ENCODE measurements around the gene SYT11.
"Not testable (repeated sequence)": the region's sequence is repeated elsewhere in the genome, so short reads cannot be mapped to it uniquely, and the experiment has no call there.

Gene SYT11

GRCh38 chr1:155859234-155859829, at the start of gene SYT11:
SYT11 (plus strand) TSS chr1:155859567; CDS start chr1:155859762, 195 bp downstream.
- FAIRE-seq: peak; percentile 98

DNA sequence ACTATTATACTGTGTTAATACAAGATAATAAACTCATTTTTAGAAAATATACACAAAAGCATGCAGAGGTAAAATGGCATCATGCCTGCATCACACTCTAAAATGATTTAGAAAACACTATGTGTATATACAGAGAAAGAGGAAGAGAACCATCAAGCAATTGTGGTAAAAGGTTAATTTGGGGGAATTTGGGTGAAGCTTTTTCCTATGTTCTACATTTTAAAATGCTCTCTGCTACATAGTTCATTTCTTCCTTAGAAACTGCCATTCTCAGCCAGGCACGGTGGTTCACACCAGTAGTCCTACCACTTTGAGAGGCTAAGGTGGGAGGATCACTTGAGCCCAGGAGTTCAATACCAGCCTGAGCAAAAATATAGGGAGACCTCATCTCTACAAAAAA, 46.5 kb upstream of the SYT11 start:
- FAIRE-seq: no peak

DNA sequence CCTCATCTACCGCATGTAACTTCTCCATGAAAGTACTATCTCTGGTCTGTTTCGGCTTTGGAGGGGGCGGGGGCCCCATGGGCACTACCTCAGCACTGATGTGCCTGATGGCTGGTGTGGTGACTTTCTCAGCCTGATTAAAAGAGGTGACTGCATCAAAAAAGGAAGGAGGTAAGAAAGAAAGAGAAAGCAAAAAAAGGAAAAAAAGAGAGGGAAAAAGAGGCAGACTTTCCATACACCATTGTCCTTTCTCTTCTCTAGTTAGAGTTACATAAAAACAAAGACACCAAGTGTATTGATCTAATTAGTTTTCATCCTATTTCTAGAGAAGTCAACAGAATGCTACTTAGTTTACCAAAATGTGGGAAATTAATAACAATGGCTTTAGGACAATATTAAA, 45.7 kb upstream of the SYT11 start:
- FAIRE-seq: no peak

DNA sequence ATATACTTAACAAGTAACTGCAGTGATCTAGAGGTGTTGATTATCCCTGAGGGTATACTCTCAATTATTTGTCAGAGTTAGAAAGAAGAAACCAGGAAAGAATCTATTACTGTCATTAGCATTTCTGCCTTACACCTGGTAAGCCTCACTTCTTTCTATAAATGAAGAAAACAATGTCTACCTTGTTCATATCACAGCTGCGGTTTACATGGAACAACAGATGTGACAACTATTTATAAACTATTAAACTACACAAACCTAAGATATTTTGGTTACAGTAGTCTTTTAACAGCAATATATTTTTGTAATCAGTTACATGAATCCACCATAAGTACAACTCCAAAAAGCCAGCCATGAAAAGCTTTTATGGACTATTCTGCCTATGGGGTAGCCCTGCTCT, 43.0 kb upstream of the SYT11 start:
- no peak for FAIRE-seq

DNA sequence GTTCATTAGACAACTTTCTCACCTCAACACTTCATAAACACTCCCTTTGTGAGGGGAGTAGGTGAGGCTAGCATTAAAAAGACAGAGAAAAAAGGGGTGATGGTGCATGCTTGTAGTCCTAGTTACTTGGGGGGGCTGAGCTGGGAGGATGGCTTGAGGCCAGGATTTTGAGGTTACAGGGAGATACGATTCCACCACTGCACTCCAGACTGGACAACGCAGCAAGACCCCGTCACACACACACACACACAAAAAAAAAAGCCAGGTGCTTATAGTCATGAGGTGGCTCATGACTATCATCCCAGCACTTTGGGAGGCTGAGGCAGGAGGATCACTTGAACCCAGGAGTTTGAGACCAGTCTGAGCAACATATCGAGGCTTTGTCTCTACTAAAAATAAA, 31.9 kb upstream of the SYT11 start:
- FAIRE-seq: no peak

DNA sequence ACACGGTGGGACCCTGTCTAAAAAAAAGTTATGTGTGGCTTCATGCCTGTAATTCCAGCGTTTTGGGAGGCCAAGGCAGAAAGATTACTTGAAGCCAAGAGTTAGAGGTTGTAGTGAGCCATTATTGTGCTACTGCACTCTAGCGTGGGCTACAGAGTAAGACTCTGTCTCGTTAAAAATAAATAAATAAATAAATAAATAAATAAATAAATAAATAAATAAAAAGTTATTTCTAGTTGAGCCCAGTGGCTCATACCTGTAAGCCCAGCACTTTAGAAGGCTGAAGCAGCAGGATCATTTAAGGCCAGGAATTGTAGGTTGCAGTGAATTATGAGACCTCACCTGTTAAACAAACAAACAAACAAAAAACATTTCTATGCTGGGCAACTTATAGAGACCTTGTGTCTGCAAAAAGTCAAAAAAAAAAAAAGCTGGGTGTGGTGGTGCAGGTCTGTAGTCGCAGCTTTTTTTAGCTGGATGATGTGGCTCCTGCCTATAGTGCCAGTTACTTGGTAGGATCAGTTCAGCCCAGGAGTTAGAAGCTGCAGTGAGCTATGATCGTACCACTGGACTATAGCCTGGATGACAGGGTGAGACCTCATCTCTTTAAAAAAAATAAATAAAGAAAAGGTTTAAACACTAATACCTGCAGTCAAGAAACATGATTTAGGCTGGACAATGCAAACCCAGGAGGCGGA, 27.9 kb upstream of the SYT11 start:
- no peak for FAIRE-seq

DNA sequence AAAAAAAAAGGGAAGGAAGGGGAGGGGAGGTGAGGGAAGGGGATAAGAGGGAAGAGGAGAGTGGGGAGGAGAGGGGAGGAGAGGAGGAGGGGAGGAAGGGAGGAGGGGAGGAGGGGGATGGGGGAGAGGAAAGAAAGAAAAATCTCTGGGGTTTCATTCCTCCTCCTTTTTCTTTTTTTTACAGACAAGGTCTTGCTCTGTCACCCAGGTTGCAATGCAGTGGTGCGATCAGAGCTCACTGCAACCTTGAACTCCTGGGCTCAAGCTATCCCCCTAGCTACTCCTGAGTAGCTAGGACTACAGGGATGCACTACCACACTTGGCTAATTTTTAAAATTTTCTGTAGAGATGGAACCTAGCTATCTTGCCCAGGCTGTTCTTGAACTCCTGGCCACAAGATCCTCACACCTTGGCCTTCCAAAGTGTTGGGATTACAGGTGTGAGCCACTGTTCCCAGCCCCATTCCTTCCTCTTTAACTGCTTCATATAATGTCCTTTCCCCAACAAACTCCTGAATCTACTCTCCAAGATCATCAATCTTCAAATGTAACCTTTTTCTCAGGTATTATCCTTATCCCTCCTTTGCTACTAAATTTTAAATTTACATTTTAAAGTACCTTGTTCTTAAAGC, 25.6 kb upstream of the SYT11 start:
- no peak for FAIRE-seq

DNA sequence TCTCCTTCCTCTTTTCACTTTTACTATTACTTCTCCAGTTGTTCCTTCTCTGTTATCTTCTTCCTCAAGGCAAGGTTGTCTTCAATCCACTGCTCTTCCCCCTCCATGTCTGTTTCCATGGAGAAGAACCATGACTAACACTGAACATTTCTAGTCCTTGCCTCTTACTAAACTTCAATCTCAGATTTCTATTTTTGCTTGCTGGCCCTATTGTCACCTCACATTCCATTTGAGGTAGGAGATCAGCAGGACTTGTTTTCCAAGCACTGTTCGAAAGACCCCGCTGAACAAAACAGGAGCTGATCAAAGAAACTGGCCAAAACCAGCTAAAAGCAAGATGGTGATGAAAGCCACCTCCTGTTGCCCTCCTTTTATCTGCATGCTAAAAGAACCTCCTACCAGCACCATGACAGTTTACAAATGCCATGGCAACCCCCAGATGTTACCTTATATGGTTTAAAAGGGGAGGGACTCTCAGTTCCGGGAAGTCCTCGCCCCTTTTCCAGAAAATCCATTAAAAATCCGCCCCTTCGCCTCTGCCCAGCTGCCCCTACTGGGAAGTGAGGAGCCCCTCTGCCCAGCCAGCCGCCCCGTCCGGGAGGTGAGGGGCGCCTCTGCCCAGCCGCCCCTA, 25.0 kb upstream of the SYT11 start:
- FAIRE-seq: no peak

- FAIRE-seq: not testable (repeated sequence)
Observed at GRCh38 chr1:155834927-155835399, 24.4 kb upstream of the SYT11 start.

- no peak for FAIRE-seq
Observed at GRCh38 chr1:155835548-155835947, 23.8 kb upstream of the SYT11 start.

- no peak for FAIRE-seq
Observed at GRCh38 chr1:155840386-155840785, 19.0 kb upstream of the SYT11 start.

GRCh38 chr1:155844860-155845421, 14.4 kb upstream of the SYT11 start:
- no peak for FAIRE-seq

DNA sequence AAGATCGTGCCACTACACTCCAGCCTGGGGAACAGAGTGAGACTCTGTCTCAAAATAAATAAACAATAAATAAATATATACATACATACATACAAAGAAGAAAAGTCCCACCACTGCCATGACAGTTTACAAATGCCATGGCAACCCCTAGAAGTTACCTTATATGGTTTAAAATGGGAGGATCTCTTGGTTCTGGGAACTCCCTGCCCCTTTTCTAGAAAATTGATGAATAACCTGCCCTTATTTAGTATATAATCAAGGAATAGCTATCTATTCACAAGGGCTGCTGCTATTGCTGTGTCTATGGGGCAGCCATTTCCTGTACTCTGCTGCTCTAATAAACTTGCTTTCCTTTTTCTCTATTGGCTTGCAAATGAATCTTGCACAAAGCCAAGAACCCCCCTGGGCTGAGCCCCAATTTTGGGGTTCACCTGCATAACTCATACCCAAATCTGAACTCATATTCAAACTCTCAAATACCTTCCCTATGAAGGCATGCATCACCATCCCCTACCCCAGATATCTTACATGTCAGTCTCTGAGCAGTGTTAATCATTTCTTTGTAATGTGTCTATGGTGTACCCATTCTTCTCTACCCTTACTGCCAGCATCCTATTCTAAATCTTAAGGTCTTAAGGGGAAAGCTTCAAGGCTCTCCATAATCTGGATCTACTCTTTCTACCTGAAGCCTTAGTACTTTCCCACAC, 11.4 kb upstream of the SYT11 start:
- FAIRE-seq: no peak

GRCh38 chr1:155850345-155850744, 9.0 kb upstream of the SYT11 start:
- FAIRE-seq: no peak

DNA sequence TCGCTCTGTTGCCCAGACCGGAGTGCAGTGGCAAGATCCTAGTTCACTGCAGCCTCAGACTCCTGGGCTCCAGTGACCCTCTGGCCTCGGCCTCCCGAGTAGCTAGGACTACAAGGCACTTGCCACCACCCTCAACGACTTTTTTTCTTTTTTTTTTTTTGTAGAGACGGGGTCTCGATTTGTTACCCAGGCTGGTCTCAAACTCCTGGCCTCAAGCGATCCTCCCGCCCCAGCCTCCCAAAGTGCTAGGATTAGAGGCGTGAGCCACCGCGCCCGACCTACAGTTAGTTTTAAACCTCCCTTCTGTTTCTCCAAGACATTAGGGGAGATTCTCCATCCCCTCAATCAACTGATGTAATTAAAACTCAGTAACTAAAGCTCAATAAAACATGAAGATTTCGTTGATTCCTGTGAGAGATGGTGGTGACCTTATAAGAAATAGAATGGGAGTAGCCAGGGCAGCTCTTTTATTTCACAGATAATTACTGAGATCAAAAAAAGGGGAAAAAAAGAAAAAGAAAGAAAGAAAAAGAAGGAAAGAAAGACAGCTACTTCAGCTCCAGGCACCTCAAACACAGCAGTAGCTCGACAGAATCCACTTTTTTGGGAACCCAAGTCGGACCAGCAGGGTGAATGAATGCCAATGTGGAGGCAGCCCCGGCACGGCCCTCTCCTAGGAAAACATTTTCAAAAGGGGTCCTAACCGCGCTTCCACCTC, 3.0 kb upstream of the SYT11 start:
- FAIRE-seq: no peak

DNA sequence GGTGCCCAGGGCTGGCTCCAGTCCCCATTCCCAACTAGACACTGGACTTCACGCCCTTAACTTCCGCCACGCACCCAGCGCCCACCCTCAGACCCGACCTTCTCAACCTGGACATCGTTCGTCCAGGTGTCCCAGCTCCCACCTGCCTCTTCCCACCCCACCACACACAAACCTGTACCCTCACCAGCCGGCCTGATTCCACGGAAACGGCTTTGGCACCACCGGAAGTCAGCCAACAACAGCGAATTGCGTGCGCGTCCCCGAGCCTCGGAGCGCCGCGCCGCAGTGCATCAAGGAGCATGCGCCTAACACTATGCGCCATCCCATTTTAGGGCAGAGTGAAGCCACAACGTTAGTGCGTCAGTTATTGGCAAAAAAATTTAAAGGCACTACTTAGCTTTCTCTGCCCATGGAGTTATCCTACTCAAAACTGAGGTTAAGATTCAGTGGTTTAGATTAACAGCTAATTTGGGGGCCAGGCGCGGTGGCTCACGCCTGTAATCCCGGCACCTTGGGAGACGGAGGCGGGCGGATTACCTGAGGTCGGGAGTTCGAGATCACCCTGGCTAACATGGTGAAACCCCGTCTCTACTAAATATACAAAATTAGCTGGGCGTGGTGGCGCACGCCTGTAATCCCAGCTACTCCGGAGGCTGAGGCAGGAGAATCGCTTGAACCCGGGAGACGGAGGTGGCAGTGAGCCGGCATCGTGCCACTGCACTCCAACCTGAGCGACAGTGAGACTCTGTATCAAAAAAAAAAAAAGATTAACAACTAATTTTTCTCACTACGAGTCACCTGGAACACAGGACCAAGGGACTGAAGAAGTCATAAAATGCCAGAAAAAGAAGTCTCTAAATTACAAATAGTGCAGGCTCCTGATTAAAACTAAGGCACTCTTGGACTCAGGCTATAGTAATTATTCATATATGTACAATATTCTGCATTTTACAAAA, 2.1 kb upstream of the SYT11 start, which contains the start of gene GON4L:
GON4L (minus strand) TSS at position 240 of the 956 bp plus-strand sequence. CDS start 3,434 bp downstream, outside the sequence.
- peak; percentile 92 for FAIRE-seq

- no peak for FAIRE-seq
Observed at GRCh38 chr1:155858800-155859233, 550 bp upstream of the SYT11 start.

- FAIRE-seq: no peak
Observed at GRCh38 chr1:155859881-155860871, 809 bp downstream of the SYT11 start.

GRCh38 chr1:155860970-155861510, 1.7 kb downstream of the SYT11 start:
- FAIRE-seq: no peak
